B cell (primary cell): Measurements from ENCODE around the gene TNFRSF13B.

Experiments
- CTCF ChIP-seq: fragments of 200-600 bp; IDR thresholded peaks from one replicate; pipeline ENCODE4 v1.8.0; 2022; ENCODE audit warnings: antibody characterized with exemption, mild to moderate bottlenecking
- EZH2 ChIP-seq: IDR thresholded peaks from 2 replicates; pipeline ENCODE4 v1.6.1; 2012; ENCODE audit warnings: borderline replicate concordance, low read depth, mild to moderate bottlenecking, moderate library complexity, low read length; ENCODE audit not compliant: insufficient read depth, poor library complexity, severe bottlenecking

DNA sequence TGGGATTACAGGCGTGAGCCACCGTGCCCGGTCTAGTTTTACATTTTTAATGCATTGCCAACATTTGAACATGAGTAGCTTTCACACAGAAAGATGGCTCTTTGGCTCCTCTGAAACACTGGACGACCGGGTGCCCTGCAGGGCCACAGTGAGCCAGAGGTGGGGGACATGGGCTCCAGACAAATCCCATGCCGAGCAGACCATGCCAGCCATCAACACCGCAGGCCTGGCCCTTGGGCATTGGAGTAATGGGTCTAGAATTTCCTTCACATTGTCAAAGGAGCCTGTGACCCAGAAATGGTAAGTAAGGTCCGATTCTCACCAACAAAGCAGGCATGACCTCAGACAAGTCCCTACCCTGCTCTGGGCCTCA lies 48.9 kb upstream of the TNFRSF13B start:
- TF ChIP-seq CTCF (no peak), EZH2 (no peak)
